SW 1271 (cell line): Measurements from ENCODE around the gene FRY.
A peak's percentile ranks its signal among the peaks of the same experiment; 100 is the strongest.

Experiments used
- DNase-seq, 2 experiments: peaks; one replicate each; lab custom pipeline; 2025; lab: John Stamatoyannopoulos, UW

FRY gene

DNA sequence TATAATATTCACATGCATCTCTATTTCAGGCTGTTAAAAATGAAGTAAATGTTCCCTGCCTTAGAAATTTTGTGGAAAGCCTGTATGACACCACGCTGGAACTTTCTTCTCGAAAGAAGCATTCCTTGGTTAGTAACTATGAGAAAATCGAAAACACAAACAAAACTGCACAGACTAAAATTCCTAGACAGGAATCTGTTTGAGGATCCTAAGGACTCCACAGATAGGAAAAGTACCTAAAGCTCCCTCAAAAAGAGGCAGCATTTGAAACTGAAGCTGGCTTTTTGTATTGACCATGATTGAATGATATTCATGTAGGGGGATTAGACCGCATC, 103.4 kb downstream of the FRY start:
- no peak for DNase-seq

- DNase-seq: no peak
Observed at GRCh38 chr13:32135655-32136054, 104.1 kb downstream of the FRY start.

GRCh38 chr13:32136061-32136460, 104.5 kb downstream of the FRY start:
- DNase-seq: no peak

DNA sequence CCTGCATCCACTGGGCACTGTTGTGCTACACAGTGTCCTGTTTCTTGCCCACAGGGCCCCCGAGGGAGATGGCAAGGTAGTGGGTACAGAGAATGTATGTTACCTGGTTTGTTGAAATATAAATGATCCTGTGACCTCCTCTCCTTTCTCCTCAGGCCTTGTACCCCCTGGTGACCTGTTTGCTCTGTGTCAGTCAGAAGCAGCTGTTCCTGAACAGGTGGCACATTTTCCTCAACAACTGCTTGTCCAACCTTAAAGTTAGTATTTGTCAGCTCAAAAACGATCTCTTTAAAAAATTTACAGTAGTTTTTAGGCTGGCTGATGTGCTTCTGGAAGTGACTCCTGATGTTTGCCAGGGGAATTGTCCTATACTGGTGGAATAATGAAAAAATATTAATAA, 105.1 kb downstream of the FRY start:
- DNase-seq: no peak

GRCh38 chr13:32139251-32139650, 107.7 kb downstream of the FRY start:
- DNase-seq: no peak

DNA sequence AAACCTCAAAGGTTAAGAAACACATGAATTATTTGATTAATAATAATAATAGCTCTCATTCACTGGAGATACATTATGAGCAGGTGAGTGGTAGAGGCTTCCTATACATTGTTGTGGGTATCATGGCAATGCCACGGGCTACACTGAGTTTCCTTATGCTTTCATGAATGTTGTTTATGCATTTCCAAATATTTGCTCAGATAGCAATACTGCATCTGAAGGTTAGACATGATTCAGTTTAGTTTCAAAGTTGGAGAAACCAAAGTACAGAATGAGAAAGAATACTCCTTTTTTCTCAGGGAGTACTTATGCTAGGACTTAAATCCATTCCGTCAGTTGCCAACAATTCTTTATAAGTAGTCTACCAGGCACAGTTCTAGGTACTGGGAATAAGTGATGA, 108.5 kb downstream of the FRY start:
- DNase-seq: no peak

DNA sequence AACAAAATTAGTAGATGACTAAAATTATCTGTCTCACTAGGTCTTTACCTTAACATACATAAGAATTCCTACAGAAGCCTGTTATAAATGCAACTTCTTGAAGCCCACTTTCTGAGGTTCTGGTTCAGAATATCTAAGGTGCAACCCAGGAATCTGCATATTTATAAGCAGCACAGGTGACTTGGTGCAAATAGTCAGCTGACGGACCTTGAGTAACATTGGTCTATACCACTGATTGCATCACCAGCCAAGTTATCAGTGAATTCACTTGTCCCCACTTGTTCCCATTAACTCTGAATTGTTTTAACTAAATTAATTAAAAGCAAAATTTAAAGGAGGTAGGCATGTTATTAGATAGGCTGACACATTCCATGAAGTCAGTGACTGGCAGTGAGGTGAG, 109.9 kb downstream of the FRY start:
- DNase-seq: no peak

GRCh38 chr13:32142115-32142514, 110.5 kb downstream of the FRY start:
- no peak for DNase-seq

GRCh38 chr13:32142956-32143375, 111.4 kb downstream of the FRY start:
- peak in 1 of 2 experiments; percentile 51 for DNase-seq

DNA sequence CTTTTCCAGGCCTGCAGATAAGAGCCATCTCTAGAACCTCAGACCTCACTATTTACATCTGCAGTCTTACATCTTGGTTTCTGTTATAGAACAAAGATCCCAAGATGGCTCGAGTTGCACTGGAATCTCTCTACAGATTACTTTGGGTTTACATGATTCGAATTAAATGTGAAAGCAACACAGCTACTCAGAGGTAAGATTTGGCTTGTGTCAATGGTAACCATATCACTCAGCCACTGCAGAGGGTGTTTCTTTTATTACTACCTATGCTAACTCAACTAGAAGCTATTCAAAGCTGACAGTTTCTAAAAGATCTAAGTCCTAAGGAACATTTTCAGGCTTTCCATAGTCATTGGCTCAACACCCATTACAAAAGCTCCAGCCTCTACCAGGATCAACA, 115.6 kb downstream of the FRY start:
- no peak for DNase-seq

DNA sequence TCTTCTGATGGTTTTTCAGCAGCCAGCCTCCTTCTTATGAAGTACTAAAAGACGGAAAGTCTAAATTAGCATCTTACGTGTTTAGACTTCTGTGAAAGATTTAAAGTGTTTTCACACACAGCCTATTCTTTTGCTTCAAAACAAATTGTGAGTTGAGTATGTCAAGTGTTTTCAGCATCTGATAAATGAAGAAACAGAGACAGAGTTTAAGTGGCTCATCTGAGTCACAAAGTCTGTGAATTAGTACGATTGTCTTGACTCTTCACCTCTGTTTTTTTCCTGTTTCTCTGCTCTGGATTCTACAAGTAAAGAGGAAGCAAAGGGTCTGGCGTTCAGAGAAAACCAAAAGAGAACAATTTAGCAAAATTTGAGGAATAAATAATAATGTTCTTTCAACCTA, 116.4 kb downstream of the FRY start:
- DNase-seq: no peak

GRCh38 chr13:32150239-32150638, 118.7 kb downstream of the FRY start:
- DNase-seq: no peak

DNA sequence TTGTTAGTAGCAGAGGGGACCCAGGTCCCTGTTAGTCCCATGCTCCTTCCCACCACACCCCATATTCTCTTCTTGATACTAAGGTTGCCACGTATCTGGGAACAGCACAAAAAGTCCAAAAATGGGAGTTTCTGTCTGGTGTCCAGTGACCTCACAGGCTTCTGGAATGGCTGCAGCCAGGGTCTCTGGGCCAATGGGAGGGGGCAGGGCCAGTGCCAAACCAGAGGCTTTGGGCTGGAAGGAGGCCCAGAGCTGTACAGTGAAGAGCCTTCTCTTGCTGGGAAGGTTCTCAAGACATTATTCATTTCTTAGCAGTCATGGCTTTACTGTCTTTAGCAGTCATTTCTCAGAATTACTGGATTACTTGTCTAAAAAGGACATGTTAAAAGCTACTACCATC, 119.2 kb downstream of the FRY start:
- no peak for DNase-seq

- DNase-seq: no peak
Observed at GRCh38 chr13:32151240-32151639, 119.7 kb downstream of the FRY start.

DNA sequence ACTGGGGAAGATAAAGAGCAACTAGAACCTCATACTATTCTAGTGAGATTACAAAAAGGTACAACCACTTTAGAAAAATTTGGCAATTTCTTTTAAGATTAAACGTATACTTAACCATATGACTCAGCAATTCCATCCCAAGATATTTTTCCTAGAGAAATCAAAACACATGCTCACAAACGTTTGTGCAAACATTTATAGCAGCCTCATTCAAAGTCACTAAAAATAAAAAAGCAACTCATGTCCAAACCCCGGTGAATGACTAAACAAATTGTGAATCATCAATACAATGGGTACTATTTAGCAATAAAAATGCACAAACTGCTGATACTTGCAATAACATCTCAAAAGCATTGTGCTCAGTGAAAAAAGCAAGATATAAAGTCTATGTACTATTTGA, 121.5 kb downstream of the FRY start:
- no peak for DNase-seq

DNA sequence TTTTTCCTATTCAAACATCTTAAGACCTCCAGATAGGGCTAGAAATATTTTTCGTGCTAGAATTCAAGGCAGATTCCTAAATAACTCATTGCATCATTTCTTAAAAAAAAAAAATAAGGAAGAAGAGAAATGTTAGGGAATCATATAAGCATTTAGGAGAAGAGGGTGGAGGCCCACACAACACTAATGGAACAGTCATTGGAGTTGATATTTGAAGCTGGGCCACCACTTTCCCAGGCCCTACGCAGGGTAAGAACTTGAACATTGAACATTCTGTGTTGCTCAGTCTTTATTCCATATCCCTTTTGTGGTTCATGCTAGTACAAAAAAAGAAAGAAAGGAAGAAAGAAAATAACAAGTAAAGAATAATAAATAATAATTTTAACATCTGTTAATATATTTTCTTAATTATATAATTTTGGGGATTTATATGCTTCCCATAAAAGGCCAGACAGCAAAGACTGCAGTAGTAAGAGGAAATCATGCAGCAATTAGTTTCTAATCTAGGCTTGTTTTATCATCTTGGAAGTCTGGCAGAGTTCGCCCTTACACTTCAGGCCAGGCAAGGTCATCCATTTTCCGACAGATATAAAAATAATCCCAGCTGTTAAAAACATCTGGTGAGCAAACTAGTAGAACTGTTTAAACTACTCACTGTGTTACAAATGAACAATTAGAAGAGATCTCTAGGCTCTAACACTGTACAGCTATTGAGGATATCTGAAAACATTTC, 127.7 kb downstream of the FRY start:
- no peak for DNase-seq

- DNase-seq: no peak
Observed at GRCh38 chr13:32162395-32163005, 130.9 kb downstream of the FRY start.

- DNase-seq: peak; percentile 10 to 56
Observed at GRCh38 chr13:32164622-32165268, 133.2 kb downstream of the FRY start.

GRCh38 chr13:32165796-32166195, 134.2 kb downstream of the FRY start:
- no peak for DNase-seq

DNA sequence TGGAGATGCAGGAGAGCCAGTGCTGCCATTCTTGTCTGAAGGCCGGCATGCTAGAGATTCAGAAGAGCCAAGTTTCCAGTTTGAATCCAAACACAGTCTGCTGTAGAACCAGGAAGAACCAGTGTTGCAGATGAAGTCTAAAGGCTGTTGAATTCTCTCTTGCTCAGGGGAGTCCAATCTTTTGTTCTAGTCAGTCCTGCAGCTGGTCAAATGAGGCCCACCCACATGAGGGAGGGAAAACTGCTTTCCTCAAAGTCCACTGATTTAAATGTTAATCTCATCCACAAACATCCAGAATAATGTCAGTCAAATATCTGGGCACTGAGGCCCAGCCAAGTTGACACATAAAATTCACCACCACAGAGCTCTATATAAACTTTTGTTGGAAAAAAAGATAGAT, 136.6 kb downstream of the FRY start:
- DNase-seq: no peak

- no peak for DNase-seq
Observed at GRCh38 chr13:32170841-32171240, 139.3 kb downstream of the FRY start.

DNA sequence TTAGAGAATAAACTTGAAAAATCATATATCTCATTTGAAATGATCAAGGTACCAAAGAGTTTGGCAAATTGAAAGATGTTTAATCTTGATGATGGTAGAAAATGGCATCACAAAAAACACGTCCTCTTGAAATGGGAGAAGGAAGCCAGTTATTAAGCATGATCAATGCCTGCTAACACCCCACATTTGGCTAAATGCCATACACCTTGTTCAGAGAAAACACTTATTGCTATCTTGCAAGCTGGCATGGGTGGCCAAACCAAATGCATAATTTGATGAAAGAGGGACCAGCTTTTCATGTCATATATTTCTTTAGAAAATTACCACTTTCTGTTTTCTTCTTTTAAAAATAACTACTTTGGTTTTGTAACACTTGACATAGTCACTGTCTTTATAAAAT, 142.3 kb downstream of the FRY start:
- no peak for DNase-seq

- DNase-seq: no peak
Observed at GRCh38 chr13:32174366-32174765, 142.8 kb downstream of the FRY start.

- no peak for DNase-seq
Observed at GRCh38 chr13:32175307-32175706, 143.7 kb downstream of the FRY start.
